Osteoblast (primary cell): ENCODE results near the gene NYNRIN. TPM values are rescaled to one million over a fixed set of nuclear protein-coding genes. Genes with fewer than 3 reads are reported as not detected.

Experiments
- DNase-seq: peaks from one replicate; pipeline ENCODE4 v3.0.0; 2011; ENCODE audit warnings: low spot score, mixed read lengths; ENCODE audit not compliant: insufficient read length; ENCODE audit errors: missing footprints
- H2AFZ ChIP-seq: 2 replicates; pipeline ENCODE4 v1.6.0; 2011; ENCODE audit warnings: mild to moderate bottlenecking, low read length
- H3K27ac ChIP-seq: 2 replicates; pipeline ENCODE4 v1.5.1; 2011; ENCODE audit warnings: mild to moderate bottlenecking, low read depth, low read length, moderate library complexity
- H3K27me3 ChIP-seq: 2 replicates; pipeline ENCODE4 v1.6.0; 2012; ENCODE audit warnings: mild to moderate bottlenecking, control low read depth, inconsistent platforms, low read length, moderate library complexity; ENCODE audit not compliant: insufficient read depth
- H3K36me3 ChIP-seq: 2 replicates; pipeline ENCODE4 v1.5.1; 2011; ENCODE audit warnings: mild to moderate bottlenecking, low read length, control low read depth, moderate library complexity; ENCODE audit not compliant: insufficient read depth
- H3K4me1 ChIP-seq: 2 replicates; pipeline ENCODE4 v1.5.1; 2011; ENCODE audit warnings: mild to moderate bottlenecking, low read length, control low read depth, moderate library complexity; ENCODE audit not compliant: insufficient read depth
- H3K4me2 ChIP-seq: 2 replicates; pipeline ENCODE4 v1.6.0; 2011; ENCODE audit warnings: mild to moderate bottlenecking, low read length; ENCODE audit not compliant: insufficient read depth
- H3K4me3 ChIP-seq: fragments of 200-600 bp; sonication (generic); 3 replicates; pipeline ENCODE4 v1.5.1; 2012; ENCODE audit warnings: mild to moderate bottlenecking, low read length, inconsistent platforms; ENCODE audit not compliant: insufficient read depth
- H3K79me2 ChIP-seq: 2 replicates; pipeline ENCODE4 v1.6.0; 2012; ENCODE audit warnings: mild to moderate bottlenecking, low read length, control low read depth, inconsistent platforms; ENCODE audit not compliant: insufficient read depth
- H3K9me3 ChIP-seq: 2 replicates; pipeline ENCODE4 v1.5.1; 2011; ENCODE audit warnings: low read depth, low read length, control low read depth
- H4K20me1 ChIP-seq: 2 replicates; pipeline ENCODE4 v1.6.0; 2012; ENCODE audit warnings: mild to moderate bottlenecking, low read length, control low read depth; ENCODE audit not compliant: insufficient read depth
- total RNA-seq: library from RNA; depleted of rRNA; stranded (reverse); fragments of >200 nt; gene quantifications from 2 replicates; pipeline ENCODE4 v1.2.3, GENCODE V29; 2012
- TF ChIP-seq, protein P1 (sequence below): IDR thresholded peaks from 2 replicates; pipeline ENCODE4 v1.5.1; 2011; ENCODE audit warnings: mild to moderate bottlenecking, low read depth, low read length, moderate library complexity; ENCODE audit errors: extremely low read depth

The NYNRIN gene
- total RNA-seq, 1 donor: 7.2 TPM

DNA sequence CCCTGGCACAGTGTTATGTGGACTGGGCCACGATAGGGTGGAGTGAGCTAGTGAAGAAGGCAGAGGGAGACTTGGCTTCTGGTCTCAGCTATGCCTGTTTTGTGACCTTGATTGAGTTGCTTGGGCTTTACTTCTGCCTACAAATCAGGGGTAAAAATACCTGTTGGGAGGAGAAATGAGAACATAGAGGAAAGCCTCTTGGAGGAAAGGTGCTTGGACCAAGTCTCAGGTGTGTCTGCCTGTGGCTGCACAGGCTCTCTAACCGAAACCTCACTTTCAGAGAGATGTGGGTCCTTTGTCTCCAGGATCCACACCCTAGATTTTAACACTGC lies 38.9 kb downstream of the NYNRIN start:
- Histone ChIP-seq H2AFZ (no peak overlapping the region), H3K36me3 (peaks cover 69% of the 10 kb centered on the region), H3K27me3 (no peaks in the 10 kb centered on the region), H3K79me2 (peaks cover 32% of the 10 kb centered on the region), H3K9me3 (no peaks in the 10 kb centered on the region), H3K4me3 (no peak overlapping the region), H3K4me2 (no peak overlapping the region), H3K27ac (no peak overlapping the region), H4K20me1 (peaks cover 16% of the 10 kb centered on the region), H3K4me1 (peaks cover 21% of the 10 kb centered on the region)
- TF ChIP-seq, protein P1, sequence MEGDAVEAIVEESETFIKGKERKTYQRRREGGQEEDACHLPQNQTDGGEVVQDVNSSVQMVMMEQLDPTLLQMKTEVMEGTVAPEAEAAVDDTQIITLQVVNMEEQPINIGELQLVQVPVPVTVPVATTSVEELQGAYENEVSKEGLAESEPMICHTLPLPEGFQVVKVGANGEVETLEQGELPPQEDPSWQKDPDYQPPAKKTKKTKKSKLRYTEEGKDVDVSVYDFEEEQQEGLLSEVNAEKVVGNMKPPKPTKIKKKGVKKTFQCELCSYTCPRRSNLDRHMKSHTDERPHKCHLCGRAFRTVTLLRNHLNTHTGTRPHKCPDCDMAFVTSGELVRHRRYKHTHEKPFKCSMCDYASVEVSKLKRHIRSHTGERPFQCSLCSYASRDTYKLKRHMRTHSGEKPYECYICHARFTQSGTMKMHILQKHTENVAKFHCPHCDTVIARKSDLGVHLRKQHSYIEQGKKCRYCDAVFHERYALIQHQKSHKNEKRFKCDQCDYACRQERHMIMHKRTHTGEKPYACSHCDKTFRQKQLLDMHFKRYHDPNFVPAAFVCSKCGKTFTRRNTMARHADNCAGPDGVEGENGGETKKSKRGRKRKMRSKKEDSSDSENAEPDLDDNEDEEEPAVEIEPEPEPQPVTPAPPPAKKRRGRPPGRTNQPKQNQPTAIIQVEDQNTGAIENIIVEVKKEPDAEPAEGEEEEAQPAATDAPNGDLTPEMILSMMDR: no peak
- no peak for DNase-seq

DNA sequence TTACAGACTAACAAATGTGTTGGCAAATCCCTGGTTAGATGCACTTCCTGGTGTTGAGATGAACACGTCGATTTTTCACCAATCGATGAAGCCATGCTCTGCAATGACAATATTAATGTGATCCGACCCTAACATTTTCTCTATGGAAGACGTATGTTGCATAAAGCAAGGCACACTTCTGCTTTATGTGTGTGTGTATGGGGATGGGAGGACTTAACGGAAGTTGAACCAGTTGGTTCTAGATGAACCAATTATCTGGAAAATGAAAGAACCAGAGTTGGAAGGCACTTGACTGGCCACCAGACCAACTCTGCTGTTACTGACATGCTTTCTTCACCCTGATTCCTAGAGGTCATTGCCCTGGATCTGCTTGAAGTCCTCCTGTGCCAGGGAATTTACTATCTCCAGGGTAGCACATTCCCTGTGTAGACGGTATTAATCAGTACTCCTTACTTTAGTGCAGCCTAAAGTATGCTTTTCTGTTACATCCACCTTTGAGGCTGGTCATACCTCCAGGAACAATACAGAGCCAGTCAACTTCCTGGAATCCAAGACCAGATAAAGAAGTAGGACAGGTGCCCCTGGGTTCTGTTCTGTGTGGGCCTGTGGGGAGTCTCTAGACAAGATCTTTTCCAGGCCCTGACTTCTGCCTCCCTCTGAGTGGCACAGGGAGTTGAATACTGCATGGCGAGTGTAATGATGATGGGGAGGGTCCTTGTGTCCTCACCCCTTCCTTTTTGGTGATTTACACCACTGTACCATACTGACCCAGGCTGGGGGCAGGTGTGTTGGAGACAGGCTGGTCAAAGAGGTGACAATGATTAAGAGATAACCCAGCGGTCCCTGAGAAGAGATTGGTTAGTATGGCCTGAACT lies 39.7 kb downstream of the NYNRIN start:
- Histone ChIP-seq H3K9me3 (no peaks in the 10 kb centered on the region), H3K27me3 (no peaks in the 10 kb centered on the region), H3K4me3 (no peak overlapping the region), H3K79me2 (peaks cover 26% of the 10 kb centered on the region), H3K4me1 (peaks cover 15% of the 10 kb centered on the region), H3K36me3 (peaks cover 61% of the 10 kb centered on the region), H3K4me2 (no peak overlapping the region), H3K27ac (no peak overlapping the region), H4K20me1 (peaks cover 11% of the 10 kb centered on the region), H2AFZ (no peak overlapping the region)
- DNase-seq: no peak
- TF ChIP-seq, protein P1: no peak

DNA sequence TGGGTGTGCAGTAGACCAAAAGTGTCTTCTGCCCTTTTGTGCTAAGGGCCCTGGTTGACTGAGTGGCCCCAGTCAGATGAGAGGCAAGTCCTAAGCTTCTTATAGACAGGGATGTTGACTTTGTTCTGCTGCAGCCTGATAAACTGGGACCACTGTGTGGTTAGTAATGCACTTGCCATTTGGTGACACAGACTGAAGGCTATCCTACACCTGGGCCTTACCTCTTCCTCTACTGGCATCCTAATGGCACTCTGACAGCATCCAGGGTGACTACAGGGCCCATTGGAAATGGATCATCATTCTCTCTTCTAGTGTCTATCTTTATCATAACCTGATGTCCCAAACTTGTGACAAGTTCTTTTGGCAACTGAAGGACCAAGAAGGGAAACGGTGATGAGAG lies 40.5 kb downstream of the NYNRIN start:
- H3K4me3 ChIP-seq: no peak overlapping the region
- H3K9me3 ChIP-seq: no peaks in the 10 kb centered on the region
- no peak for DNase-seq
- peaks cover 24% of the 10 kb centered on the region for H3K79me2 ChIP-seq
- H3K27ac ChIP-seq: no peak overlapping the region
- H3K27me3 ChIP-seq: no peaks in the 10 kb centered on the region
- H3K4me2 ChIP-seq: no peak overlapping the region
- H2AFZ ChIP-seq: no peak overlapping the region
- peaks cover 15% of the 10 kb centered on the region for H3K4me1 ChIP-seq
- peaks cover 53% of the 10 kb centered on the region for H3K36me3 ChIP-seq
- H4K20me1 ChIP-seq: peaks cover 11% of the 10 kb centered on the region
- TF ChIP-seq, protein P1: no peak

- Histone ChIP-seq H3K27me3 (no peaks in the 10 kb centered on the region), H3K27ac (no peak overlapping the region), H4K20me1 (peaks cover 11% of the 10 kb centered on the region), H3K4me2 (no peak overlapping the region), H3K4me1 (peaks cover 15% of the 10 kb centered on the region), H3K4me3 (no peak overlapping the region), H3K36me3 (peaks cover 47% of the 10 kb centered on the region), H2AFZ (no peak overlapping the region), H3K9me3 (no peaks in the 10 kb centered on the region), H3K79me2 (peaks cover 24% of the 10 kb centered on the region)
- no peak for DNase-seq
- TF ChIP-seq, protein P1: no peak
These were observed 41.2 kb downstream of the NYNRIN start for GRCh38 chr14:24439830-24440605.
